Endothelial cell of umbilical vein (primary cell): Measurements from ENCODE around the gene PLPPR3. TPM values are rescaled to one million over a fixed set of nuclear protein-coding genes. Genes with fewer than 3 reads are reported as not detected.

ENCODE experiments used
- BruUV-seq: library from RNA; stranded (reverse); fragments of 400-500 nt; replicated peaks from 2 replicates; lab custom pipeline; 2021; lab: Mats Ljungman, UMichigan
- CTCF ChIA-PET: fragments of 300-600, 350-600 bp; sonication (Branson Sonifier 250); formaldehyde crosslinking; loops from one replicate; lab custom pipeline; 2021; ENCODE audit warnings: antibody characterized with exemption, inconsistent platforms; lab: Charles Lee
- POLR2A ChIA-PET: fragments of 300-600, 350-600 bp; sonication (Branson Sonifier 250); formaldehyde crosslinking; loops from one replicate; lab custom pipeline; 2021; ENCODE audit warnings: antibody characterized with exemption, inconsistent platforms; lab: Charles Lee
- DNase-seq: peaks from one replicate; pipeline ENCODE4 v3.0.0-alpha.2; 2011; ENCODE audit warnings: low read depth, low spot score
- FAIRE-seq: peaks from 2 replicates; lab custom pipeline; 2011; peaks lifted over from hg19 to GRCh38; lab: Jason Lieb, UNC
- H2AFZ ChIP-seq: 2 replicates; pipeline ENCODE4 v1.6.0; 2012; ENCODE audit warnings: low read depth, low read length, control low read depth, inconsistent platforms
- H3K27ac ChIP-seq: 2 replicates; pipeline ENCODE4 v1.5.1; 2011; ENCODE audit warnings: low read depth, mild to moderate bottlenecking, control low read depth, low read length, moderate library complexity; ENCODE audit not compliant: insufficient read depth
- H3K27me3 ChIP-seq, 2 experiments: 2 replicates each; pipeline versions ENCODE4 v1.6.0 to v1.6.1; 2011; ENCODE audit warnings: low read length in 2 of 2, mixed read lengths in 1 of 2; ENCODE audit not compliant: control insufficient read depth in 2 of 2, insufficient read depth in 2 of 2
- H3K36me3 ChIP-seq, 2 experiments: 2 replicates in 1 of 2; 3 replicates in 1 of 2; pipeline ENCODE4 v1.5.1; 2011; ENCODE audit warnings: low read length in 2 of 2, mild to moderate bottlenecking in 1 of 2, moderate library complexity in 1 of 2; ENCODE audit not compliant: control insufficient read depth in 2 of 2, insufficient read depth in 2 of 2; ENCODE audit errors: extremely low read depth in 1 of 2
- H3K4me1 ChIP-seq: 3 replicates; pipeline ENCODE4 v1.5.1; 2011; ENCODE audit warnings: mild to moderate bottlenecking, low read length; ENCODE audit not compliant: control insufficient read depth, insufficient read depth; ENCODE audit errors: extremely low read depth
- H3K4me2 ChIP-seq: 2 replicates; pipeline ENCODE4 v1.6.1; 2011; ENCODE audit warnings: low read length, control low read depth, mixed read lengths; ENCODE audit not compliant: insufficient read depth
- H3K4me3 ChIP-seq, 3 experiments: fragments of 200-600 bp in 1 of 3; sonication (generic), shearing (Covaris generic) in 1 of 3; replicated peaks in 1 of 3; 2 replicates each; pipeline ENCODE4 v1.5.1; 2011 to 2016; ENCODE audit warnings: control low read depth in 3 of 3, low read length in 3 of 3, mild to moderate bottlenecking in 2 of 3, inconsistent platforms in 1 of 3, low read depth in 1 of 3, moderate library complexity in 1 of 3; ENCODE audit not compliant: insufficient read depth in 1 of 3
- H3K79me2 ChIP-seq: 2 replicates; pipeline ENCODE4 v1.6.0; 2012; ENCODE audit warnings: low read length, inconsistent platforms; ENCODE audit not compliant: control insufficient read depth, insufficient read depth
- H3K9ac ChIP-seq: replicated peaks from 2 replicates; pipeline ENCODE3; 2011; ENCODE audit warnings: low read length, control low read depth; ENCODE audit not compliant: insufficient read depth; ENCODE audit errors: extremely low read depth
- H3K9me1 ChIP-seq: replicated peaks from 3 replicates; pipeline ENCODE4 v1.6.0; 2011; ENCODE audit warnings: mild to moderate bottlenecking, low read length; ENCODE audit not compliant: control insufficient read depth, insufficient read depth; ENCODE audit errors: extremely low read depth
- H3K9me3 ChIP-seq: replicated peaks from 2 replicates; pipeline ENCODE4 v1.5.1; 2012; ENCODE audit warnings: low read length, inconsistent platforms; ENCODE audit not compliant: control insufficient read depth, insufficient read depth
- H4K20me1 ChIP-seq: replicated peaks from 2 replicates; pipeline ENCODE3; 2011; ENCODE audit warnings: mild to moderate bottlenecking, low read length; ENCODE audit not compliant: control insufficient read depth, insufficient read depth; ENCODE audit errors: extremely low read depth
- CTCF ChIP-seq, 2 donors: IDR thresholded peaks; 1 replicate in 1 of 2; 2 replicates in 1 of 2; pipeline ENCODE4 v1.5.1; 2011; ENCODE audit warnings: low read length in 2 of 2, mild to moderate bottlenecking in 2 of 2, moderate library complexity in 2 of 2, control low read depth in 1 of 2, inconsistent platforms in 1 of 2, low read depth in 1 of 2; ENCODE audit not compliant: insufficient read depth in 1 of 2; ENCODE audit errors: extremely low read depth in 1 of 2
- EZH2 ChIP-seq: IDR thresholded peaks from 2 replicates; pipeline ENCODE4 v1.6.1; 2012; ENCODE audit warnings: borderline replicate concordance, low read depth, mild to moderate bottlenecking, moderate library complexity, low read length, inconsistent platforms; ENCODE audit not compliant: severe bottlenecking
- FOS ChIP-seq: IDR thresholded peaks from 2 replicates; pipeline ENCODE4 v1.6.1; 2011; ENCODE audit warnings: mild to moderate bottlenecking, low read length, moderate library complexity, borderline replicate concordance; ENCODE audit not compliant: insufficient read depth
- GATA2 ChIP-seq: IDR thresholded peaks from 2 replicates; pipeline ENCODE4 v1.7.0; 2011; ENCODE audit warnings: low read depth, mild to moderate bottlenecking, moderate library complexity, mixed read lengths, low read length; ENCODE audit not compliant: insufficient read length, insufficient read depth
- JUN ChIP-seq: IDR thresholded peaks from 2 replicates; pipeline ENCODE4 v1.6.1; 2011; ENCODE audit warnings: borderline replicate concordance, low read depth; ENCODE audit not compliant: insufficient read length, insufficient read depth
- MAX ChIP-seq: IDR thresholded peaks from 2 replicates; pipeline ENCODE4 v1.6.1; 2011; ENCODE audit not compliant: insufficient read depth, insufficient read length
- MYC ChIP-seq: IDR thresholded peaks from one replicate; pipeline ENCODE4 v1.6.1; 2011; ENCODE audit warnings: mild to moderate bottlenecking, low read depth, low read length
- POLR2A ChIP-seq: IDR thresholded peaks from 2 replicates; pipeline ENCODE4 v1.6.1; 2012; ENCODE audit warnings: low read depth, mild to moderate bottlenecking, control low read depth, low read length
- POLR2AphosphoS5 ChIP-seq: IDR thresholded peaks from 2 replicates; pipeline ENCODE4 v1.6.1; 2012; ENCODE audit warnings: low read depth, mild to moderate bottlenecking, control low read depth, low read length, moderate library complexity; ENCODE audit not compliant: insufficient read depth
- dilution Hi-C: fragments of 300-500 bp; cut with MboI; formaldehyde crosslinking; loops from one replicate; pipeline ENCODE4 v1.15.0; 2019; ENCODE audit warnings: low sequenced_read_pairs; ENCODE audit not compliant: extremely low pct_ligation_motif_present
- intact Hi-C: fragments of 100-400 bp; cut with micrococcal nuclease; formaldehyde crosslinking; loops from one replicate; pipeline ENCODE4 v1.10.0; 2022
- polyA plus RNA-seq, 4 experiments: library from polyadenylated mRNA; depleted of rRNA in 3 of 4; stranded (reverse) in 3 of 4; unstranded in 1 of 4; fragments of >200 nt; gene quantifications; 2 replicates each; pipeline versions ENCODE4 v1.2.1 to v1.2.3, GENCODE V29; 2011 to 2012; ENCODE audit warnings: missing spikeins in 1 of 4
- total RNA-seq: library from RNA; stranded (reverse); gene quantifications from 2 replicates; pipeline ENCODE4 v1.2.3, GENCODE V29; 2021

Gene PLPPR3
- total and polyA plus RNA-seq, 2 donors (not counting 3 experiments of a cell fraction or from before 2014, with no cell fraction given), result 1.1 to 1.2 TPM

- no peak overlapping the region for H3K4me3 ChIP-seq
- intact Hi-C loops (no loop called here), dilution Hi-C loops (no loop called here)
- no peak overlapping the region for H2AFZ ChIP-seq
- H3K9ac ChIP-seq, result no peak overlapping the region
- H3K9me1 ChIP-seq, result no peaks in the 10 kb centered on the region
- CTCF ChIA-PET, result interaction anchor here (0.7 kb wide), 1 partner anchor 128 kb away, joined by 3 read pairs; no protein-coding TSS in a partner anchor
- FAIRE-seq (no peak), DNase-seq (no peak)
- no peaks in the 10 kb centered on the region for H3K4me1 ChIP-seq
- no TSS peak for BruUV-seq
- POLR2A ChIA-PET, result no interaction called here
- H3K27ac ChIP-seq, result no peak overlapping the region
- no peaks in the 10 kb centered on the region for H4K20me1 ChIP-seq
- no peak overlapping the region for H3K4me2 ChIP-seq
- no peaks in the 10 kb centered on the region for H3K27me3 ChIP-seq
- no peaks in the 10 kb centered on the region for H3K36me3 ChIP-seq
- TF ChIP-seq CTCF (IDR thresholded peaks at IDR 0.05; ENCODE audit: extremely low read depth in 1 of 2, insufficient read depth in 1 of 2, low read depth in 1 of 2, low read length in 2 of 2), result no peak
- no peak for TF ChIP-seq FOS
- TF ChIP-seq POLR2AphosphoS5, result no peak
- TF ChIP-seq MAX, result no peak
- no peak for TF ChIP-seq MYC
- TF ChIP-seq EZH2, result no peak
- TF ChIP-seq POLR2A, result no peak
- no peak for TF ChIP-seq JUN
- no peak for TF ChIP-seq GATA2
- no peaks in the 10 kb centered on the region for H3K79me2 ChIP-seq
- H3K9me3 ChIP-seq, result no peaks in the 10 kb centered on the region
These were observed 12.5 kb upstream of the PLPPR3 start for GRCh38 chr19:834216-834615.
